ENCODE results near the gene RMND1.
A peak's percentile ranks its signal among the peaks of the same experiment; 100 is the strongest.
"Not testable (repeated sequence)": the region's sequence is repeated elsewhere in the genome, so short reads cannot be mapped to it uniquely, and the experiment has no call there.

Gene RMND1

GRCh38 chr6:151455751-151456398 is 3.9 kb upstream of the RMND1 start:
- peaks cover 13 to 14% of the 10 kb centered on the region in 2 donors for H3K4me1 ChIP-seq (ENCODE audit: control insufficient read depth in 2 of 2, insufficient read depth in 2 of 2, low read length in 2 of 2)
- not testable (repeated sequence) for H3K9me3 ChIP-seq (ENCODE audit: control insufficient read depth in 2 of 2, low read length in 2 of 2); H3K27me3 ChIP-seq (ENCODE audit: control insufficient read depth in 2 of 2, insufficient read depth in 2 of 2, low read length in 2 of 2); H3K9ac ChIP-seq (ENCODE audit: low read depth in 1 of 2, low read length in 2 of 2); H3K4me3 ChIP-seq (ENCODE audit: low read length in 2 of 2); H3K27ac ChIP-seq (ENCODE audit: low read depth in 2 of 2, low read length in 2 of 2)
- H3K36me3 ChIP-seq (ENCODE audit: control insufficient read depth in 2 of 2, insufficient read depth in 2 of 2, low read length in 2 of 2): peaks cover 5 to 14% of the 10 kb centered on the region in 2 donors

- no peaks in the 10 kb centered on the region for H3K27me3 ChIP-seq (ENCODE audit: control insufficient read depth in 2 of 2, insufficient read depth in 2 of 2, low read length in 2 of 2)
- peak overlapping the region; percentile 85 to 91 for H3K27ac ChIP-seq (ENCODE audit: low read depth in 2 of 2, low read length in 2 of 2)
- no peaks in the 10 kb centered on the region for H3K9me3 ChIP-seq (ENCODE audit: control insufficient read depth in 2 of 2, low read length in 2 of 2)
- peak overlapping the region; percentile 61 to 86 for H3K9ac ChIP-seq (ENCODE audit: low read depth in 1 of 2, low read length in 2 of 2)
- no peaks in the 10 kb centered on the region for H3K36me3 ChIP-seq (ENCODE audit: control insufficient read depth in 2 of 2, insufficient read depth in 2 of 2, low read length in 2 of 2)
- H3K4me1 ChIP-seq (ENCODE audit: control insufficient read depth in 2 of 2, insufficient read depth in 2 of 2, low read length in 2 of 2): peaks cover 13 to 14% of the 10 kb centered on the region in 2 donors
- peak overlapping the region; percentile 71 to 99 for H3K4me3 ChIP-seq (ENCODE audit: low read length in 2 of 2)
These were observed 963 bp upstream of the RMND1 start for GRCh38 chr6:151452750-151453427.

GRCh38 chr6:151451417-151451949 is 443 bp downstream of the RMND1 start:
- peak overlapping the region; percentile 86 to 99 for H3K4me3 ChIP-seq (ENCODE audit: low read length in 2 of 2)
- H3K9me3 ChIP-seq (ENCODE audit: control insufficient read depth in 2 of 2, low read length in 2 of 2): no peaks in the 10 kb centered on the region
- peaks cover 13 to 14% of the 10 kb centered on the region in 2 donors for H3K4me1 ChIP-seq (ENCODE audit: control insufficient read depth in 2 of 2, insufficient read depth in 2 of 2, low read length in 2 of 2)
- no peaks in the 10 kb centered on the region for H3K27me3 ChIP-seq (ENCODE audit: control insufficient read depth in 2 of 2, insufficient read depth in 2 of 2, low read length in 2 of 2)
- peak overlapping the region; percentile 75 to 91 for H3K27ac ChIP-seq (ENCODE audit: low read depth in 2 of 2, low read length in 2 of 2)
- H3K9ac ChIP-seq (ENCODE audit: low read depth in 1 of 2, low read length in 2 of 2): peak overlapping the region; percentile 76 to 92
- H3K36me3 ChIP-seq (ENCODE audit: control insufficient read depth in 2 of 2, insufficient read depth in 2 of 2, low read length in 2 of 2): peaks cover 0 to 2% of the 10 kb centered on the region in 2 donors

GRCh38 chr6:151450928-151451327 is 998 bp downstream of the RMND1 start:
- H3K27me3 ChIP-seq (ENCODE audit: control insufficient read depth in 2 of 2, insufficient read depth in 2 of 2, low read length in 2 of 2); H3K9me3 ChIP-seq (ENCODE audit: control insufficient read depth in 2 of 2, low read length in 2 of 2); H3K27ac ChIP-seq (ENCODE audit: low read depth in 2 of 2, low read length in 2 of 2); H3K36me3 ChIP-seq (ENCODE audit: control insufficient read depth in 2 of 2, insufficient read depth in 2 of 2, low read length in 2 of 2); H3K9ac ChIP-seq (ENCODE audit: low read depth in 1 of 2, low read length in 2 of 2): not testable (repeated sequence)
- H3K4me3 ChIP-seq (ENCODE audit: low read length in 2 of 2): peak overlapping the region; percentile 86 to 99
- peaks cover 13 to 14% of the 10 kb centered on the region in 2 donors for H3K4me1 ChIP-seq (ENCODE audit: control insufficient read depth in 2 of 2, insufficient read depth in 2 of 2, low read length in 2 of 2)

GRCh38 chr6:151448623-151449022 is 3.3 kb downstream of the RMND1 start:
- Histone ChIP-seq H3K9ac (ENCODE audit: low read depth in 1 of 2, low read length in 2 of 2) (no peak overlapping the region), H3K9me3 (ENCODE audit: control insufficient read depth in 2 of 2, low read length in 2 of 2) (no peaks in the 10 kb centered on the region), H3K27ac (ENCODE audit: low read depth in 2 of 2, low read length in 2 of 2) (no peak overlapping the region), H3K36me3 (ENCODE audit: control insufficient read depth in 2 of 2, insufficient read depth in 2 of 2, low read length in 2 of 2) (peaks cover 0 to 10% of the 10 kb centered on the region in 2 donors), H3K27me3 (ENCODE audit: control insufficient read depth in 2 of 2, insufficient read depth in 2 of 2, low read length in 2 of 2) (no peaks in the 10 kb centered on the region), H3K4me3 (ENCODE audit: low read length in 2 of 2) (no peak overlapping the region), H3K4me1 (ENCODE audit: control insufficient read depth in 2 of 2, insufficient read depth in 2 of 2, low read length in 2 of 2) (peaks cover 6 to 7% of the 10 kb centered on the region in 2 donors)

GRCh38 chr6:151447237-151447636 is 4.7 kb downstream of the RMND1 start:
- Histone ChIP-seq H3K4me1 (ENCODE audit: control insufficient read depth in 2 of 2, insufficient read depth in 2 of 2, low read length in 2 of 2) (peaks cover 0 to 5% of the 10 kb centered on the region in 2 donors), H3K27me3 (ENCODE audit: control insufficient read depth in 2 of 2, insufficient read depth in 2 of 2, low read length in 2 of 2) (no peaks in the 10 kb centered on the region), H3K9me3 (ENCODE audit: control insufficient read depth in 2 of 2, low read length in 2 of 2) (no peaks in the 10 kb centered on the region), H3K9ac (ENCODE audit: low read depth in 1 of 2, low read length in 2 of 2) (no peak overlapping the region), H3K36me3 (ENCODE audit: control insufficient read depth in 2 of 2, insufficient read depth in 2 of 2, low read length in 2 of 2) (peaks cover 0 to 10% of the 10 kb centered on the region in 2 donors), H3K27ac (ENCODE audit: low read depth in 2 of 2, low read length in 2 of 2) (no peak overlapping the region), H3K4me3 (ENCODE audit: low read length in 2 of 2) (no peak overlapping the region)

GRCh38 chr6:151445482-151445881 is 6.4 kb downstream of the RMND1 start:
- Histone ChIP-seq H3K4me3 (ENCODE audit: low read length in 2 of 2) (no peak overlapping the region), H3K27ac (ENCODE audit: low read depth in 2 of 2, low read length in 2 of 2) (no peak overlapping the region), H3K4me1 (ENCODE audit: control insufficient read depth in 2 of 2, insufficient read depth in 2 of 2, low read length in 2 of 2) (no peaks in the 10 kb centered on the region), H3K9ac (ENCODE audit: low read depth in 1 of 2, low read length in 2 of 2) (no peak overlapping the region), H3K9me3 (ENCODE audit: control insufficient read depth in 2 of 2, low read length in 2 of 2) (no peaks in the 10 kb centered on the region), H3K27me3 (ENCODE audit: control insufficient read depth in 2 of 2, insufficient read depth in 2 of 2, low read length in 2 of 2) (no peaks in the 10 kb centered on the region), H3K36me3 (ENCODE audit: control insufficient read depth in 2 of 2, insufficient read depth in 2 of 2, low read length in 2 of 2) (peaks cover 0 to 10% of the 10 kb centered on the region in 2 donors)

- peaks cover 0 to 10% of the 10 kb centered on the region in 2 donors for H3K36me3 ChIP-seq (ENCODE audit: control insufficient read depth in 2 of 2, insufficient read depth in 2 of 2, low read length in 2 of 2)
- no peaks in the 10 kb centered on the region for H3K9me3 ChIP-seq (ENCODE audit: control insufficient read depth in 2 of 2, low read length in 2 of 2)
- no peaks in the 10 kb centered on the region for H3K27me3 ChIP-seq (ENCODE audit: control insufficient read depth in 2 of 2, insufficient read depth in 2 of 2, low read length in 2 of 2)
- no peaks in the 10 kb centered on the region for H3K4me1 ChIP-seq (ENCODE audit: control insufficient read depth in 2 of 2, insufficient read depth in 2 of 2, low read length in 2 of 2)
- H3K4me3 ChIP-seq (ENCODE audit: low read length in 2 of 2): no peak overlapping the region
- no peak overlapping the region for H3K27ac ChIP-seq (ENCODE audit: low read depth in 2 of 2, low read length in 2 of 2)
- H3K9ac ChIP-seq (ENCODE audit: low read depth in 1 of 2, low read length in 2 of 2): no peak overlapping the region
These were observed 7.9 kb downstream of the RMND1 start for GRCh38 chr6:151443911-151444621.

GRCh38 chr6:151443454-151443853 is 8.5 kb downstream of the RMND1 start:
- no peak overlapping the region for H3K27ac ChIP-seq (ENCODE audit: low read depth in 2 of 2, low read length in 2 of 2)
- H3K36me3 ChIP-seq (ENCODE audit: control insufficient read depth in 2 of 2, insufficient read depth in 2 of 2, low read length in 2 of 2): peaks cover 0 to 10% of the 10 kb centered on the region in 2 donors
- H3K4me1 ChIP-seq (ENCODE audit: control insufficient read depth in 2 of 2, insufficient read depth in 2 of 2, low read length in 2 of 2): no peaks in the 10 kb centered on the region
- H3K4me3 ChIP-seq (ENCODE audit: low read length in 2 of 2): no peak overlapping the region
- no peak overlapping the region for H3K9ac ChIP-seq (ENCODE audit: low read depth in 1 of 2, low read length in 2 of 2)
- H3K27me3 ChIP-seq (ENCODE audit: control insufficient read depth in 2 of 2, insufficient read depth in 2 of 2, low read length in 2 of 2): no peaks in the 10 kb centered on the region
- no peaks in the 10 kb centered on the region for H3K9me3 ChIP-seq (ENCODE audit: control insufficient read depth in 2 of 2, low read length in 2 of 2)

GRCh38 chr6:151442371-151442770 is 9.6 kb downstream of the RMND1 start:
- no peak overlapping the region for H3K4me3 ChIP-seq (ENCODE audit: low read length in 2 of 2)
- peaks cover 0 to 4% of the 10 kb centered on the region in 2 donors for H3K4me1 ChIP-seq (ENCODE audit: control insufficient read depth in 2 of 2, insufficient read depth in 2 of 2, low read length in 2 of 2)
- H3K27ac ChIP-seq (ENCODE audit: low read depth in 2 of 2, low read length in 2 of 2): no peak overlapping the region
- H3K9me3 ChIP-seq (ENCODE audit: control insufficient read depth in 2 of 2, low read length in 2 of 2): no peaks in the 10 kb centered on the region
- peaks cover 0 to 9% of the 10 kb centered on the region in 2 donors for H3K36me3 ChIP-seq (ENCODE audit: control insufficient read depth in 2 of 2, insufficient read depth in 2 of 2, low read length in 2 of 2)
- H3K9ac ChIP-seq (ENCODE audit: low read depth in 1 of 2, low read length in 2 of 2): no peak overlapping the region
- H3K27me3 ChIP-seq (ENCODE audit: control insufficient read depth in 2 of 2, insufficient read depth in 2 of 2, low read length in 2 of 2): no peaks in the 10 kb centered on the region

All from mucosa of rectum (tissue), 2 donors.